CD8-positive, alpha-beta memory T cell (primary cell): ENCODE data around the gene IL10RB. TPM values are rescaled to one million over a fixed set of nuclear protein-coding genes. Genes with fewer than 3 reads are reported as not detected.
"Not testable (repeated sequence)": the region's sequence is repeated elsewhere in the genome, so short reads cannot be mapped to it uniquely, and the experiment has no call there.

ENCODE experiments used
- CTCF ChIA-PET: fragments of 350-600 bp; sonication (Branson Sonifier 250); formaldehyde crosslinking; loops from one replicate; lab custom pipeline; 2021; ENCODE audit warnings: antibody characterized with exemption; lab: Charles Lee
- POLR2A ChIA-PET: fragments of 350-600 bp; sonication (Branson Sonifier 250); formaldehyde crosslinking; loops from one replicate; lab custom pipeline; 2021; ENCODE audit warnings: antibody characterized with exemption; lab: Charles Lee
- DNase-seq, 5 donors: peaks; one replicate each; pipeline versions ENCODE4 v3.0.0 to v3.0.0-alpha.2; 2020 to 2022; ENCODE audit warnings: mixed read lengths in 1 of 5
- H3K27ac ChIP-seq: one replicate; pipeline ENCODE4 v1.7.0; 2013; ENCODE audit warnings: low read depth, mild to moderate bottlenecking, low read length, moderate library complexity
- H3K27me3 ChIP-seq: 2 replicates; pipeline ENCODE4 v1.7.0; 2013; ENCODE audit warnings: low read length, mild to moderate bottlenecking; ENCODE audit not compliant: insufficient read depth, poor library complexity, severe bottlenecking
- H3K36me3 ChIP-seq: 2 replicates; pipeline ENCODE4 v1.7.0; 2013; ENCODE audit warnings: mild to moderate bottlenecking, low read length, moderate library complexity; ENCODE audit not compliant: insufficient read depth
- H3K4me1 ChIP-seq: 2 replicates; pipeline ENCODE4 v1.7.0; 2013; ENCODE audit warnings: mild to moderate bottlenecking, low read length, moderate library complexity; ENCODE audit not compliant: insufficient read depth
- H3K4me3 ChIP-seq: 2 replicates; pipeline ENCODE4 v1.7.0; 2013; ENCODE audit warnings: mild to moderate bottlenecking, low read length
- H3K9me3 ChIP-seq: 2 replicates; pipeline ENCODE4 v1.7.0; 2013; ENCODE audit warnings: mild to moderate bottlenecking, low read length
- H3K27ac Mint-ChIP-seq, 8 donors: one replicate each; pipeline ENCODE4 v1.8.0; 2020 to 2021; ENCODE audit warnings: mixed read lengths in 8 of 8, mild to moderate bottlenecking in 6 of 8, inconsistent platforms in 3 of 8, moderate library complexity in 3 of 8
- H3K27me3 Mint-ChIP-seq, 2 donors: one replicate each; pipeline ENCODE4 v1.8.0; 2020 to 2021; ENCODE audit warnings: mixed read lengths in 2 of 2, mild to moderate bottlenecking in 1 of 2, moderate library complexity in 1 of 2
- H3K36me3 Mint-ChIP-seq, 3 donors: one replicate each; pipeline ENCODE4 v1.8.0; 2020 to 2021; ENCODE audit warnings: mixed read lengths in 3 of 3, inconsistent platforms in 1 of 3, mild to moderate bottlenecking in 1 of 3
- H3K4me1 Mint-ChIP-seq, 3 donors: one replicate each; pipeline ENCODE4 v1.8.0; 2020 to 2021; ENCODE audit warnings: mixed read lengths in 3 of 3, inconsistent platforms in 1 of 3, mild to moderate bottlenecking in 1 of 3
- H3K4me3 Mint-ChIP-seq, 7 donors: one replicate each; pipeline ENCODE4 v1.8.0; 2020 to 2021; ENCODE audit warnings: mixed read lengths in 7 of 7, mild to moderate bottlenecking in 6 of 7, moderate library complexity in 4 of 7, inconsistent platforms in 2 of 7
- H3K9me3 Mint-ChIP-seq, 5 donors: one replicate each; pipeline ENCODE4 v1.8.0; 2020 to 2022; ENCODE audit warnings: mixed read lengths in 5 of 5, mild to moderate bottlenecking in 3 of 5, moderate library complexity in 2 of 5, inconsistent platforms in 1 of 5
- polyA plus RNA-seq: library from polyadenylated mRNA; unstranded; fragments of 300-500 nt; fragmentation: Illumina TruSeq; gene quantifications from one replicate; pipeline ENCODE4 v1.2.3, GENCODE V29; 2021
- total RNA-seq, 2 experiments: library from RNA; stranded (reverse); gene quantifications; one replicate each; pipeline ENCODE4 v1.2.3, GENCODE V29; 2021

Gene IL10RB
- total and polyA plus RNA-seq, 3 experiments from 2014 or later, result 23.4 to 51.4 (median 25.3) TPM

DNA sequence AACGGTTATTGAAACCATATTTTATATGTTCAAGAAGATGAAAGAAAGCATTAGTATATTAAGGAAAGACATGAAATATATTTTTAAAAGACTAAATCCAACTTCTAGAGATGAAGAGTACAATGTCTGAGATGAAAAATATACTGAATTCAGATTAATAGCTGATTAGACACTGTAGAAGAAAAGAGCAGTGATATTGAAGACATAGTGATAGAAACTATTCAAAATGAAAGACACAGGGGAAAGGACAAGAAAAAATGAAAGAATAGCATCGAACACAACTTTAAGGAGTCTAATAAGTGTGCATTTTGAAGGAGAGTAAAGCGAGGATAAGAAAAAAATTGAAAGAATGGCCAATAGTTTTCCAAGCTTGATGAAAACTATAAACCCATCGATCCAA, 47.4 kb downstream of the IL10RB start:
- ChIA-PET CTCF (no interaction called here), POLR2A (interaction anchor here (0.6 kb wide), 1 partner anchor 79 kb away, joined by 4 read pairs; no protein-coding TSS in a partner anchor)
- Mint-ChIP-seq H3K27me3 (peaks cover 11 to 17% of the 10 kb centered on the region in 2 donors), H3K27ac (no peak overlapping the region), H3K4me3 (no peak overlapping the region), H3K4me1 (peaks cover 6 to 7% (median 7%) of the 10 kb centered on the region in 3 donors), H3K9me3 (peaks cover 0 to 5% (median 0%) of the 10 kb centered on the region in 5 donors), H3K36me3 (no peaks in the 10 kb centered on the region)
- no peak for DNase-seq
- no peaks in the 10 kb centered on the region for H3K36me3 ChIP-seq
- H3K4me3 ChIP-seq, result no peak overlapping the region
- H3K9me3 ChIP-seq, result no peaks in the 10 kb centered on the region
- peaks cover 6% of the 10 kb centered on the region for H3K4me1 ChIP-seq
- no peak overlapping the region for H3K27ac ChIP-seq
- H3K27me3 ChIP-seq, result no peaks in the 10 kb centered on the region

DNA sequence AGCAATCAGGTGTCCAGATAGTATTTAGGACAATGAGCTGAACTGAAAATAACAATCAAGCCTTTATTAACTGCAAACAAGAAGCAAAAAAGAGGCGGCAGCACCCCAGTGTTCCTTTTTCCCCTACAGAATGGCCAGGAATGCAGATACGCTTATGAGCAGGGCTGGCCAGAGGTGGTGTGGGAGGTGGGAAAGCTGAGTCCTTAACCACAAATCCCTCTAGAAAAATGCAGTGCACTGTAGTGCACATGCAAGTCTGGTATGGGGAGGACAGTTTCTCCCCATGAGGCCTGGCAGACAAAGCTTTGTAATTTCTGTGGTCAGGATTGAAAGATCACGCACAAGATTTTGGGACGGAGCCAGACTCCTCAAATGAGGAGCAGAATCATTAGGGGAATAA, 47.9 kb downstream of the IL10RB start:
- Histone ChIP-seq H3K4me1 (peaks cover under 1% of the 10 kb centered on the region), H3K36me3 (no peaks in the 10 kb centered on the region), H3K27ac (no peak overlapping the region), H3K4me3 (no peak overlapping the region), H3K27me3 (no peaks in the 10 kb centered on the region), H3K9me3 (no peaks in the 10 kb centered on the region)
- POLR2A ChIA-PET, result no interaction called here
- no peak overlapping the region for H3K4me3 Mint-ChIP-seq
- H3K27ac Mint-ChIP-seq, result no peak overlapping the region
- H3K36me3 Mint-ChIP-seq, result no peaks in the 10 kb centered on the region
- DNase-seq, result no peak
- CTCF ChIA-PET, result interaction anchor here (1.2 kb wide), 1 partner anchor 117 kb away, joined by 3 read pairs; no protein-coding TSS in a partner anchor
- peaks cover 0 to 5% (median 0%) of the 10 kb centered on the region in 5 donors for H3K9me3 Mint-ChIP-seq
- H3K4me1 Mint-ChIP-seq, result peaks cover 2% of the 10 kb centered on the region in 3 donors
- peaks cover 11 to 17% of the 10 kb centered on the region in 2 donors for H3K27me3 Mint-ChIP-seq

DNA sequence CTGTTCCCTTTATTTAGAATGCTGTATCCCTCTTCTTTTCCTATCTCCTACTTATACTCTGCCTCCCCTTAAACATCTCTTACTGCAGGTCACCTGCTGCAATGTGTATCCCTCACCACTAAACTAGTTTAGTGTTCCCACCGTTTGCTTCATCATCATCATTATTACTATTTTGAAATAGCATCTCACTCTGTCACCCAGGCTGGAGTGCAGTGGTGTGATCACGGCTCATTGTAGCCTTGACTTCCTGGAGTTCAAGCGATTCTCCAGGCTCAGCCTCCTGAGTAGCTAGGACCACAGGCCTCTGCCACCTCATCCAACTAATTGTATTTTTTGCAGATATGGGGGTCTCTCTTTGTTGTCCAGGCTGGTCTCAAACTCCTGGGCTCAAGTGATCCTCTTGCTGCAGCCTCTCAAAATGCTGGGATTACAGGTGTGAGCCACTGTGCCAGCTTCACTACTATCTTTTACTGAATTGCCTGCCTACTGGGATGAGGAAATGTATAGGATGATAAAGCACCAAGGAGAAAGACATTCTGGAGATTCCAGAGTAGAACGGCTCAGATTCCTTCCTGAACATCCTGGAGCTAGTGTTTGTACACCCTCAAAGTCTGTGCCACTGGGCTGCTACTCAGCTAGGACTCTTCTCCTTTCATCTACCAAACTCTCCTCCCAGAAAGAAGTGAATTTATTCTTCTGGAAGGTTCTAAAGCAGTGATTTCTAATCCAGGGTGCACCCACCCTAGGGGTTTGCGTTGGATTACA, 50.0 kb downstream of the IL10RB start:
- Histone ChIP-seq H3K9me3 (no peaks in the 10 kb centered on the region), H3K4me1 (no peaks in the 10 kb centered on the region), H3K4me3 (no peak overlapping the region), H3K27ac (no peak overlapping the region), H3K27me3 (no peaks in the 10 kb centered on the region), H3K36me3 (no peaks in the 10 kb centered on the region)
- ChIA-PET CTCF (no interaction called here), POLR2A (no interaction called here)
- H3K36me3 Mint-ChIP-seq, result no peaks in the 10 kb centered on the region
- H3K27ac Mint-ChIP-seq, result no peak overlapping the region
- no peak overlapping the region for H3K4me3 Mint-ChIP-seq
- H3K27me3 Mint-ChIP-seq, result peaks cover 11 to 17% of the 10 kb centered on the region in 2 donors
- DNase-seq, result no peak
- H3K4me1 Mint-ChIP-seq, result no peaks in the 10 kb centered on the region
- H3K9me3 Mint-ChIP-seq, result peaks cover 0 to 5% (median 0%) of the 10 kb centered on the region in 5 donors

DNA sequence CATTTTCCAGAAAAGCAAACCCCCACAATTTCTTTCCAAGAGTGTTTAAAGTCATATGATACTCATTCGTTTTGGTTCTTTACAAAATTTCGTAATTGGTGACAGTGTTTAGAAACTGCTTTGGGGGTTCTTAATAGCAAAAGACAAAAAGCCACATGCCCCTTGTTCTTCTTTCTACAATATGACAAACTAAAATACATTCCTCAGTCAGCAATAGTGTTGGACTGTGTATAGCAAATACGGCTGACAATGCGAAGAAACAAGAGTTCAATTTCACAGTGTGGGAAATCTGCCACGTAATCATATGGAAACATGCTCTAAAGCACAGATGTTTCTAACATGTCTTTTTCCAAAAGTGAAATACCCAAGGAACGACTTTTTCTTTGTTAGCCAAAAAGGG, 51.0 kb downstream of the IL10RB start:
- DNase-seq, result no peak
- Histone ChIP-seq H3K9me3 (no peaks in the 10 kb centered on the region), H3K27me3 (no peaks in the 10 kb centered on the region), H3K27ac (no peak overlapping the region), H3K4me3 (no peak overlapping the region), H3K4me1 (no peaks in the 10 kb centered on the region), H3K36me3 (no peaks in the 10 kb centered on the region)
- Mint-ChIP-seq H3K9me3 (peaks cover 0 to 5% (median 0%) of the 10 kb centered on the region in 5 donors), H3K27ac (no peak overlapping the region), H3K4me3 (no peak overlapping the region), H3K4me1 (no peaks in the 10 kb centered on the region), H3K36me3 (no peaks in the 10 kb centered on the region), H3K27me3 (peaks cover 11 to 17% of the 10 kb centered on the region in 2 donors)
- CTCF ChIA-PET, result no interaction called here
- POLR2A ChIA-PET, result no interaction called here

DNA sequence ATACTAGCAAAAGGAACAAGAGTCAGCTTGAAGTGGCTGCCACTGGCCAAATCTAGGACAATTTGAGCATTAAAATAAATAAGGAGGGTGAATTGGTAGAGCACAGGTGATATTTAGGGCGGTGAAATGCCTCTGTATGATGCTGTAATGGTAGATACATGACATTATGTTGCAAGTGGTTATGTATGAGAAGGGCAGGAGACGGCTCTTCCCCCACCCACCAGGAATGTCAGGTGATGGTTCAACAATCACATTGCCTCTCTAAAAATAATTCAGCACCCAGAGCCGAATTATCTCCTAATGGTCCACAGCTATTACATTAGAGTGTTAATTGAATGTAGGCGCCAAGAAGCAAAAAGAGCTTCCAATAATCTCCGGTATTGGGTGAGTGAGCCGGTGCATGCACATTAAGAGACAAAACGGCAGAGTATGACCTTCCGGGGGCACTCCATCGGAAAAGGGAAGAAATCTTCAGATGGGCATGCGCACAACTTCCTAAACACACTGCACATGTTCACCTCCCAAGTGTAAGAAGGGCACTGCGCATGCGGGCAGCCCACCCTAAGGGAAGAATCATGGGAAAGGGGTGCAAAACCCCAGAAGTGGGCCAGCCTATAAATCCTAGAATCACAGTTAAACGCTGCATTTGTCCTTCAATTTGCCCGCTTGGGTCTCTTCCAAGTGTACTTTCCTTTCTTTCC, 51.8 kb downstream of the IL10RB start:
- Mint-ChIP-seq H3K4me3 (no peak overlapping the region), H3K27me3 (peaks cover 11 to 17% of the 10 kb centered on the region in 2 donors), H3K27ac (no peak overlapping the region), H3K9me3 (peaks cover 0 to 5% (median 0%) of the 10 kb centered on the region in 5 donors), H3K4me1 (no peaks in the 10 kb centered on the region), H3K36me3 (no peaks in the 10 kb centered on the region)
- no peak overlapping the region for H3K27ac ChIP-seq
- ChIA-PET CTCF (interaction anchor here (1.2 kb wide), 1 partner anchor 43 kb away, joined by 3 read pairs; no protein-coding TSS in a partner anchor), POLR2A (no interaction called here)
- H3K4me3 ChIP-seq, result no peak overlapping the region
- no peaks in the 10 kb centered on the region for H3K36me3 ChIP-seq
- no peaks in the 10 kb centered on the region for H3K27me3 ChIP-seq
- no peaks in the 10 kb centered on the region for H3K4me1 ChIP-seq
- DNase-seq, result no peak
- H3K9me3 ChIP-seq, result no peaks in the 10 kb centered on the region

DNA sequence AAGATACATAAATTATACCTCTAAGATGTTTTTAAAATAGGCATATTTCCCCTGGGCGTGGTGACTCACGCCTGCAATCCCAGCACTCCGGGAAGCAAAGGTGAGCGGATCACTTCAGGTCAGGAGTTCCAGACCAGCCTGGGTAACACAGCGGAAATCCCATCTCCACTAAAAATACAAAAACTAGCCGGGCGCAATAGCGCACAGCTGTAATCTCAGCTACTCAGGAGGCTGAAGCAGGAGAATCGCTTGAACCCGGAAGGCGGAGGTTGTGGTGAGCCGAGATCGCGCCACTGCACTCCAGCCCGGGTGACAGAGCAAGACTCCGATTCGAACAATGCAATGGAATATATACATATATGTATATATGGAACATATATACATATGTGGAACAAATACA, 54.8 kb downstream of the IL10RB start:
- H3K9me3 ChIP-seq, H3K9me3 Mint-ChIP-seq, H3K27me3 ChIP-seq, H3K4me3 ChIP-seq, POLR2A ChIA-PET, H3K27me3 Mint-ChIP-seq, H3K36me3 Mint-ChIP-seq, H3K27ac ChIP-seq, H3K36me3 ChIP-seq, H3K4me1 Mint-ChIP-seq, H3K4me1 ChIP-seq: not testable (repeated sequence)
- Mint-ChIP-seq H3K4me3 (peak overlapping the region in 1 of 7 donors; percentile 11), H3K27ac (peak overlapping the region in 1 of 8 donors; percentile 35)
- peak in 3 of 5 donors; percentile 23 to 72 (median 54) for DNase-seq
- CTCF ChIA-PET, result interaction anchor here (1.8 kb wide), 1 partner anchor 40 kb away, joined by 5 read pairs; no protein-coding TSS in a partner anchor

DNA sequence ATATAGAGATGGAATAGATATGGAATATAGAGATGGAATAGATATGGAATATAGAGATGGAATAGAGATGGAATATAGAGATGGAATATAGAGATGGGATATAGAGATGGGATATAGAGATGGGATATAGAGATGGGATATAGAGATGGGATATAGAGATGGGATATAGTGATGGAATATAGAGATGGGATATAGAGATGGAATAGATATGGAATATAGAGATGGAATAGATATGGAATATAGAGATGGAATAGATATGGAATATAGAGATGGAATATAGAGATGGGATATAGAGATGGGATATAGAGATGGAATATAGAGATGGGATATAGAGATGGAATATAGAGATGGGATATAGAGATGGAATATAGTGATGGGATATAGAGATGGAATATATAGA, 57.4 kb downstream of the IL10RB start:
- DNase-seq, CTCF ChIA-PET, H3K4me3 Mint-ChIP-seq, H3K27ac Mint-ChIP-seq, H3K36me3 ChIP-seq, H3K9me3 Mint-ChIP-seq, H3K27me3 ChIP-seq, H3K9me3 ChIP-seq, H3K27me3 Mint-ChIP-seq, POLR2A ChIA-PET, H3K36me3 Mint-ChIP-seq: not testable (repeated sequence)
- Histone ChIP-seq H3K4me3 (peak overlapping the region; percentile 72), H3K27ac (peak overlapping the region; percentile 94), H3K4me1 (peaks cover 34% of the 10 kb centered on the region)
- H3K4me1 Mint-ChIP-seq, result peaks cover 0 to 24% (median 22%) of the 10 kb centered on the region in 3 donors
